GM21447 (cell line): ENCODE measurements around the gene DACT2.

Source experiments
- ATAC-seq: cut with Tn5 transposase; IDR thresholded peaks from one replicate; pipeline ENCODE4 v1.9.1; 2021; ENCODE audit not compliant: unreplicated experiment

The DACT2 gene

DNA sequence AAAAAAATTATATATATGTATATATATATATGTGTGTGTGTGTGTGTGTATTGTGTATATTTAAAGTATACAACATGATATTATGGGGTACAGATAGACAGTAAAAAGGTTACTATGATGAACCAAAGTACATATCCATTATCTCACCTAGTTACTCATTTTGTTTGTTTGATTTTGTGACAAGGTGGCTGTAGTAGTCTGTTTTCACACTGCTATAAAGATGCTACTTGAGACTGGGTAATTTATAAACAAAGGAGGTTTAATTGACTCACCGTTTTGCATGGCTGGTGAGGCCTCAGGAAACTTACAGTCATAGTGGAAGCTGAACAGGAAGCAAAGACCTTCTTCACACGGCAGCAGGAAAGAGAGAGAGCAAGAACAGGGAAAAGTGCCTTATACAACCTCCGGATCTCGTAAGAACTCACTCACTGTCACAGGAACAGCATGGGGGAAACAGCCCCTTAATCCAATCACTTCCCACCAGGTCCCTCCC lies 30.2 kb upstream of the DACT2 start:
- ATAC-seq = no peak

DNA sequence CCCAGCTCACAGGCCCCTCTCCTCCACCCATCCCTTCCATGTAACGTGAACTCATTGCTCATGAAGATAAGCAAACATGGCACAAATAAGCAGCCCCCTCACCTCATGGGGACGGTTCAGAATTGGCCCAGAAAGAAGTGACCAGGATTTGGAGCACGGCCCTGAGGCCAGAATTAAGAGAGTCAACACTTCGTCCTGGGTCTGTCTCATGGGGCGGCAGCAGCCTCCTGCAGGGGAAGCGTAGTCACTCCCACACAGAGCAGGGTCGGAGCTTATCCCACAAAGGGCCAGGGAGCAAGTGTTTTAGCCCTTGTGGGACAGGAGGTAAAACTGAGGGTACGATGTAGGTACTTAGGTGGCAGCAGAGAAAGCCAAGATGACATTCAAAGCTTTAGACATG lies 28.6 kb upstream of the DACT2 start:
- no peak for ATAC-seq

DNA sequence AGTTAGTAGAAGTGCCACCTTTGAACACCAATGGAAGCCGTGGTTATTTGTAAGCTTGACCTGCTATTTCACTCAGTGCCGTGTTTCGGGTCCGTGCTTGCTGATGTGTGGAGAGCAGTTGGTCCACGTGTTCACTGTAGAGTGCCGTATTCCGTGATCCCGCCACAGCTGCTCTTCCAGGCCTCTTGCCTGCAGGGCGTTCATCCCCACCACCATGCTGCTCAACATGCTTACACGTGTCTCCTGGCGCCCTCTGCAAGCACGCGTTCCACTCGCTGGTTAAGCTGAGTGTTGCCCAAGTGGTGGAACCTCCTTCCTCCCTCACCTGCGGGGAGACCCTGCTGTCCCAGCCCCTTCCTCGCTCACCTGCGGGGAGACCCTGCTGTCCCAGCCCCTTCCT lies 28.0 kb upstream of the DACT2 start:
- no peak for ATAC-seq

DNA sequence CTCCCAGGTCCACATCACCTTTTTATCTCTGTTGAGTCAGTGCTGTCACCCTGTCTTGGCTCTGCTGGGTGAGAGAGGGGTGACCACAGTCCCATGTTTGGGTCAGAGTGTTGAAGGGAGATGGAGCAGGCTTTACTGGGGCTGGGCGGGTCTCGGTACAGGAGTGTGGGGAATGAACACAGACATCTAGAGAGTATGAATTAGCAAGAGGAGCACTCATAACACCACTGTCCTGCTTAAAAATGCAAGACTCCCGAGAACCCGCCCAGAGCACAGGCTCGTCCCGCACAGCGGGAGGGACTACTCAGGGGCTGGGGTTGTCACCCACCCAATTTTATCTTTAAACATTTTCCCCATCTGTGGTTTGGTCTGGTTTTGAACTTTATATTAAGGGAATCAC lies 27.5 kb upstream of the DACT2 start:
- ATAC-seq = no peak

DNA sequence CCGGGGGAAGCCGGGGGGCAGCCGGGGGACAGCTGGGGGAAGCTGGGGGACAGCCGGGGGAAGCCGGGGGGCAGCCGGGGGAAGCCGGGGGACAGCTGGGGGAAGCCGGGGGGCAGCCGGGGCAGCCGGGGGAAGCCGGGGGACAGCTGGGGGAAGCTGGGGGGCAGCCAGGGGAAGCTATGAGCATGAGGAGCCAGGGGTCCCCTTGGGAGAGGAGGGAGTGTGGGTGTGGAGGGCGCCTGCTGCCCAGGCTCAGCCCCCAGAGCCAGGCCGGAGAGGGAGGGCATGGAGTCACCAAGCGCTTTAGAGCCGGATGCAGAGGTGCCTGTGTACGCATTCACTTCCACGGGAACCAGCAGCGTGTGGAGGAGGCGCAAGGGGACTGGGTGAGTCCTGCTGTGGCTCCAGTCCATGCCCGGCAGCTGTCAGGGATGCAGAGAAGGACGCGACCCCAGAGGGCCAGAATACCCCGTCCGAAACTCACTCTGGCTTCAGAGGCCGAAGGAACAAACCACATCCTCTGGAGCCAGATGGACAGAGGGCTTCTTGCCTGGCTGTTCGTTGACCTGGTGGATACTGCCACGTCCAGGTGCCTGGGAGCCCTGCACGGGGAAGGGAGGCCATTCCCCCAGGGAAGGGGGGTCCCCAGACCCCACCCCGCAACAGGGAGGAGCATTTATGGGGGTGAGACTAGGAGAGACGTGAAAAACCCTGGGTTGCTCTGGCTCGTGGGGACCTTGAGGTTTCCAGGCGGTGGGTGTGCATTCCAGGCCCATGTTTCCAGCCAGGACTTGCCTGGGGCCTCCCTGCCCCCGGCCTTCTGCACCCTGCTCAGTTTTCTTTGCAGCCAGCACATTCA lies 26.5 kb upstream of the DACT2 start:
- no peak for ATAC-seq

DNA sequence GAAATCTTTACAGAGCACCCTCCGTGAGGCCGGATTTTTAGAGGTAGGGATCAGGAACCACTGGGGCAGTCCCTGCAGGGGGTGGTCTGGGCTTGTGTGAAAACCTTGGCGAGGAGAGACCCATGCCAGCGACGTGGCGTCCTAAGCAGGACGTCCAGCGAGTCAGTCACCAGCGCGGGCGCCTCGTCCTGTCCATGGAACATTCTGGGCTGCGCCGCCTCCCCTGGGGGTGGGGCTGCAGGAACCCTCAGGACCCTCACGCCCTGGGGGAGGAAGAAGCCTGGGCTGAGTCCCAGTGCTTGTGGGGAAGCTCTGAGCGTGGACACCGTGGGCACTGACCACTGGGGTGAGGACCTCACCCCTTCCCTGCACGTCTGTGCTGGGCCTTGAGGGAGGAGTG lies 25.7 kb upstream of the DACT2 start:
- ATAC-seq = no peak

DNA sequence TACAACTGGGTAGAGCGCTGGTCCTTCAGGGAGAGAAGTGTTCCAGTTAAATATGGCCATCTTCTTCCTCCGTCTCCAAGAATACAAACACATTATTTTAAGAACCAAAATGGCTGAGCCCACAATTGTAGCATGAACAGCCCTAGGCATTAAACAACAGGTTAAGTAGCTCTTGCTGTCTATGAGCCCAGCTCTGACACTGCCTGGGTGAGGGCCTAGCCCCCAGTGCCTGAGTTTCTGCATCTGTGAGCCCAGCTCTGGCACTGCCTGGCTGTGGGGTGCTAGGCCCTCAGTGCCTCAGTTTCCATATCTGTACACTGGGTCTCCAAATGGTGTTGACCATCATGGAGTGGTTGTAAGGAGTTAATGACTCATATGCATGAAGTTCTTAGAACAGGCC lies 24.8 kb upstream of the DACT2 start:
- ATAC-seq = no peak

DNA sequence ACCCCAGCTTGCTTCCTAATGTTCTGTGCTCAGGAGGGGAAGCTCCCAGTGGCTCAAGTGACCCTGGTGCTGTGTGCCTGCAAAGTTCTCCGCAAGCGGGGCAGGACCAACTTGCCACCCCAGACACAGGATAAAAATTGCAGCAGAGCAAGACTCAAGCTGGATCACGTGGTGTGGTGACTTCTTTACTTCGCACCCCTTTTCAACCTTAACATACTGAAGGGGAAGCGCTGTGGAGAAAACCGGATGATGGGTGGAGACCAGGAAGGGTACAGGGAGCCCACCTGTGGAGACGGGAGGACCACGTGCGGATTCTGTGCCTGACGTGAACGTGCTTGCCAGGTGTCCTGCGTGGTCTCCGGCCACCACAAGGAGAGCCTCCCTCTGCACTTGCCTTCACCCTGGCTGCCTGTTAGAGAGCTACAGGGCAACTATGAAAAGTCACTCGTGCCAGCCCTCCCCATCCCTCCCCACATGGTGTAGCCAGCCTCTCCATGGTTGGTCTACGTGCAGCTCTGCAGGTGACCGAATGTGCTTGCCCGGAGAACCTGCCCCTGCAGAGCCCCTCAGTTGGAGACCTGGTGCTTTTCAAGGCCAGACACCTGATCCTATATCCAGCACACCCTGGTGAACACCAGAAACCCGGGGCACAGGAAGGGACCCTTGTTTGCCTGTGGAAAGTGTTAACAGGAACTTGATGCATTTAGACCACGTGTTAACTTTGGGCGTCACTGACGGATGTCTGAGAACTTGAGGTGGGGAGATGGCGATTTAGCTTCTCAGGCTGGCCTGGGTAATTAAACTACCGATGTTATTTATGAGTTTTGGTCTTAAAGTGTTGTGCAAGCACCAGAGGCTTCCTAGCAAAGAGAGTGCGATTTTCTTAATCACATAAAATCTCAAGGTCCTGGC lies 23.9 kb upstream of the DACT2 start:
- no peak for ATAC-seq

DNA sequence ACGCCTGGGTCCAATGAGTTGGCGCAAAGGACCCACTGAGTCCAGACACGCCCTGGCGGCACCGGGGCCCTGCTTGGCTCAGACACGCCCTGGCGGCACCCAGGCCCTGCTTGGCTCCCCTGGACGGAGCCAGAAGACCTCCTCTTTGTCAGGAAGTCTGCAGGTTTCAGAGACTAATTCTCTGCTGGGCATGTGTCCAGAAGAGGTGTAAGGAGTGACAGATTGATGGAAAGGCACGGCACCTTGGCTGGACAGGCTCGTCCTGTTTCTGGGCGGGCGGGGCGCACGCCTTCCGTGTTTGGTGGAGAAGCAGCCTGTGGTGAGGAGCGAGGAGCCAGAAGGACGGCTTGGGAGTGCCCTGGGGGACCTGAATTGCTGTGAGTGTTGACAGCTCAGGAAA lies 23.1 kb upstream of the DACT2 start:
- no peak for ATAC-seq

DNA sequence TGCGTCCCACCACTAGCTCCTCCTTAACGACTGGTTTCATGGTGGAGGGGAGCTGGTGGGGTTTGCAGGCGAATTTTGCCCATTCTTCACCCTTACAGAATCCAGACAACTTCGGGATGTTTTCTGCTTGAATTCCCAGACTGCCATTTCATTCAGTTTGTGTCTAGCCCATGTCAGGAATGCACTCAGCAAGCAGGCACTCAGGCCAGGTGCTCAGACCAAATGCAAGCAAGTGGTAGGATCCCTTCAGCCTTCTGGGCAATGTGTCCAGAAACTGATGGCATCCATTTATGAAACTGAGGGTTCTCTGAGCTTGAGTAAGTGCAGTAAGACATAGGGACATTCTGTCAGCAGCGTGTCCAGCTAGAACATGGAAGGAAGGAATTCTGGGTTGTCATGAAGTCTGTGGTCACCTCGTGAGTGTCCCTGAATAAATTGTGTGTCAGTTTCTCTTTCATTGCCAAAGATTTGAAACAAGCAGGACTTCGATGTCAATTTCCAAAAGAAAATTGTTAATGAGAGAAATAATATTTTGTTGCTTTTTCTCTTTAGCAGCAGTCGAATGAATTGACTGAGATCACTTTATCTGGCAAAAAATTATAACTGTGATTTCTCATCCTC lies 21.8 kb upstream of the DACT2 start:
- ATAC-seq = no peak

DNA sequence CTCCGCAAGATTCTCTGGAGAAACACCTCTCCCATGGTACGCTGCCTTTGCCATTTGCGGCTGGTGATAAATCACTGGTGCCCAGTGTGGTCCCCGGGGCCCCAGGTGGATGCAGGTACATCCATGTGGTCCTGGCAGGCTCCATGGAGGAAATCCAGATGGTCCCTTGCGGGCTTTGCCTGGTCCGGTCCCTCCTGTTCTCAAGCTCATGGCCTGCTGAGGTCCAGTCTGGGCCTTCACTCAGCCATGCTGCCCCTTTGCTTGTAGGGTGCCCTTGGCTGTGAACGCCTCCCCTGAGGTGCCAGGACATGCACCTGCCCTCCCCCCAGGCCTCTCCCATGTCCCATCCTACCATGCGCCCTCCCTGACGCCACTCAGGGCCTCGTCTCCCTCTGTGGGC lies 21.2 kb upstream of the DACT2 start:
- no peak for ATAC-seq

DNA sequence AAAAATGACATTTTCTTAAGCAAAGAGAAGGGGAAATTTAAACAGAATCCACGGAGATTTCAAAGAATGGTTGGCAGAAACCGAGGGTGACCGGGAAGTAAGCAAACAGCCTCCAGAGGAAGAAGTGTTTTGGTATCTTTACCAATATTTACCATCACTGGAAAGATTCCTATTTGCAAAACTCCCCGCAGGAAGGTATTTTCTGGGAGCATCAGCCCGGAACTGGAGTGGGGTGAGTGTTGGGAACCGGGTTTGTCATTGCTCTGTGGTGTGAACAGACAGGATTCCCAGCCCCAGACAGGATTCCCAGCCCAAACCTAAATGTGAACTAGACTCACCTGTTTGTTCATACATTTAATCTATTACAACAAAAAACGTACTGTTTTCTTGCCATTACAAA lies 19.2 kb upstream of the DACT2 start:
- ATAC-seq = no peak

DNA sequence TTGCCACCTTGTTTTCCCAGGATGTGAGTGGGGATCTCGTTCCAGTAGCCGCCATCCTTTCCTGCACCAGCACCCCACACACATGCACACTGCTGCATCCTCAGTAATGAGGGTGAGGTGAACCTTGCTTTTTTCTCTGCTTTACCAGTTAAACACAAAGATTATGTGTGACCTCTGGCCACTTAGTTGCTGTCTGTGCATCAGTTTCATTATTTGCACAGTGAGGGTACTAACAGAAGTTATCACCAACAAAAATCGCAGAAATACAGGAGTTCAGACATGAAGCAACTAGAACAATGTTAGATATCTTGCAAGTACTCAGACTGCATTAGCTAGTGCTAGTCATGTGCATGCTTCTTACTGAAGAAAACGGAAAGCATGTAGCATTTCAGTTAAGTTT lies 17.4 kb upstream of the DACT2 start:
- no peak for ATAC-seq

DNA sequence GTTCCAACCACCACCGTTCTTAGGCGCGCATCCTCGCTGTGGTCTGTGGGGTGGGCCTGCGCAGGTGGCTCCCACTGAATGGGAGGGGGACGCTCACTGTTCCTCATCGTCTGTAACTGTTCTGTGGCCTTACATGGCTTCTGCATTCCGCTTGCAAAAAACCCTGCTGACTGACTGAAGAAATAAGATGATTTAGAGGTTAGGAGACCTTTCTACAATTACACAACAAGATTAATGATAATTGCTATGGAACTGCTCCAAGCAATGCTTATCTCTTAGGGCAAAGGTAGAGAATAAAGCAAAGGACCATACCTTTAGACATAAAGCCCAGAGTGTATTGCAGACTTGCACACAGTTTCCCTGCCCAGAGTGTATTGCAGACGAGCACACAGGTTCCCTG lies 14.4 kb upstream of the DACT2 start:
- no peak for ATAC-seq

DNA sequence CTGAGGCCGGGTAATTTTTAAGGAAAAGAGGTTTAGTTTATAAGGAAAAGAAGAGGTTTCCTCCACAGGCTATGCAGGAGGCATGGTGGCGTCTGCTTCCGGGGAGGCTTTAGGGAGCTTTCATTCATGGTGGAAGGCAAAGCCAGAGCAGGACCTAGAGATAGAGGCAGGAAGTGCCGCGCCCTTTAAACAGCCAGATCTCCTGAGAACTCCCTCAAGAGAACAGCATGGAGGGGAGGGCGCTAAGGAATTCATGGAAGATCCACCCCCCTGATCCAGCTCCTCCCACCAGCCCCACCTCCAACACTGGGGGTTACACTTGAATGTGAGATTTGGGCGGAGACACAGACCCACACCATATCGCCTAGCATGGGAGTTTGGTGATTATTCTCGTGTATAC lies 13.9 kb upstream of the DACT2 start:
- no peak for ATAC-seq

DNA sequence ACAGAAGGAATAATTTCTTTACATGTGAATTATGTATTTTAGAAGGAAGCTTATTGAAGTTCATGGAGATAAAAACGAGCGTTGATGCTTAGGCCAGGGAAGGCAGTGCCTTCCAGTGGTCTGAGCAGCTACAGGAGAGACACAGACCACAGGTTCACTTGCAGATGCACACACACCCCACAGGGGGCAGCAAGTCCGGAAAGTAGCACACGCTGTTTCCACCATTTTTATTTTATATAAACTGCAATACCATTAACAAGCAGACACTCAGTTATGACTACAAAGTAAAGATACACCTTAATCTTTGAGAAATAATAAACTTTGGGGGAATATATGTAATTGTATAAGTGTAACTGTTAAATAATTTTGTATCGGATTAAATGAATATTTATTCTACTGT lies 13.5 kb upstream of the DACT2 start:
- ATAC-seq = no peak

DNA sequence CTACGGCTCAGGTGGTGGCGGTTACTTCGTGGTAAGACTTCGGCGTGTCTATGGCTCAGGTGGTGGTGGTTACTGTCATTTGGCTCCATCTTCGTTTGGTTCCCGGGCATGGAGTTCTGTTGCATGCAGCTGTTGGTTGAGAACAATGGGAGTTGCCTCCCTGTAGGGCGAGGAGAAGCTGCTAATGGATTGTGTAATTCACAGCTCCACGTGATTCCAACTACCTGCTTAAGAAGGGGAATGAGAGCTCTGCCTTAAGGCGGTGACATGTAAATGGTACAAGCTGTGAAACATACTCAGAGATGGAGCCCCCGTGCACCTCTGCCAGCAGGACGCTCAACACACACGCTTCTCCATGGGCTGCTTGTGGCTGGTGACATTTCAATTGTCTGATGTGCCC lies 12.4 kb upstream of the DACT2 start:
- no peak for ATAC-seq

DNA sequence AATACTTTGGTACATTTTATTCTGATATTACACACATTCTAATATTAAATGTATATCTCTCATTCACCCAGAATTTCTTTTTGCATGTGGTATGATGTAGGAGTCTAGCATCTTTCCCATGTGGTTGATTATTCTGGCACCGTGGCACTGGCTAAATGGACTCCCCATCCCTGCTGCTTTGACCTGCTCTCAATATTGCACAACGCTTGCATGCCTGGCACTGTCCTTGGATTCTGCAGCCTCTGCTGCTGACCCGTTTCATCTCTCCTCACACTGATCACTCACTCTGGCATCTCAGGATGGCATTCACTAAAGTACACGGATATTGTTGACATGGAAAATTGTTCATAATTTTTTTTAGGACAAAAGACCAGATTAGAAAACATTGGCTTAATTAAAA lies 11.5 kb upstream of the DACT2 start:
- ATAC-seq = no peak

DNA sequence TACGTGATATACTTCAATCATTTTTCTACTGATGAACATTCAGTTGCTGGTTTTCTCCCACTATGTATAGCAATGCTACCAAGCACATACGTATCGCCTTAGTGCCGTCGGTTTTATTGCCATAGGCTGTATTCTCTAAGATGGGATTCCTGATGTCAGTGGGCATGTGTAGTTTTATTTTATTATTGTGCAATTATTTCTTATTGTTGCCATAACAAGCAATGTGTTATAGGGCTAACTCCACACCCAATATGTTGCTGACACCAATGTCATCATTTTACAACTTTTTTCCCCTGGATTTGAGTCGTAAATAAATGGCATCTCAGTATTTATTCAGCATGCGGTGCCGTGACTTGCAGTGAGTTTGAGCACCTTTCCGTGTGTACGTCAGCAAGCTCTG lies 10.8 kb upstream of the DACT2 start:
- ATAC-seq = no peak

DNA sequence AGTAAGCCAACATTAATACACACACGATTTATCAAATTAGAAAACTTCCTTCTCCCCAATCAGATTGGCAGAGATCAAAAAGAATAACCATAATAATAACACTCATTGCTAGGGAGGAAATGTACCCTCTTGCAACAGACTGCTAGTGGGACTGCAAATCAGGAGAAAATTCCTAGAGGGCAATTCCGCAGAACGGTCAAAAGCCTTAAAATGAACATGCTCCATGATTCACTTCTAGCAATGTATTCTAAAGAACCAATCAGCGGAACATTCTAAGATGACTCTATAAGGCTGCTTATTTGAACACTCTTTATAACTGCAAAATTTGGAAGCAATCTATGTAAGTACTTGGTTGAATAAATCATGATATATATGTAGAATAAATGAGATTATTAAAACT lies 8.5 kb upstream of the DACT2 start:
- no peak for ATAC-seq
